HEK293 (cell line): ENCODE measurements around the gene RABL3.
A peak's percentile ranks its signal among the peaks of the same experiment; 100 is the strongest.
"Not testable (repeated sequence)": the region's sequence is repeated elsewhere in the genome, so short reads cannot be mapped to it uniquely, and the experiment has no call there.

ENCODE experiments used
- CTCF ChIA-PET: fragments of 350-600 bp; formaldehyde crosslinking; extraction: SDS; loops from one replicate; lab custom pipeline; 2021; ENCODE audit warnings: antibody characterized with exemption; lab: Yijun Ruan, JAX
- POLR2A ChIA-PET: fragments of 300-600 bp; formaldehyde crosslinking; extraction: SDS; loops from one replicate; lab custom pipeline; 2020; ENCODE audit warnings: antibody characterized with exemption, inconsistent platforms; lab: Yijun Ruan, JAX
- H3K27ac ChIP-seq: fragments of 200-500 bp; sonication (Bioruptor generic); 2 replicates; pipeline ENCODE4 v1.5.1; 2014; ENCODE audit warnings: low read depth, low read length, control low read depth, inconsistent platforms; ENCODE audit errors: extremely low read depth
- H3K36me3 ChIP-seq, 2 experiments: fragments of 200-500 bp in 1 of 2; sonication (Bioruptor generic) in 1 of 2; 1 replicate in 1 of 2; 2 replicates in 1 of 2; pipeline ENCODE4 v1.5.1; 2014 to 2017; ENCODE audit warnings: inconsistent platforms in 2 of 2, low read length in 2 of 2; ENCODE audit not compliant: control insufficient read depth in 2 of 2, insufficient read depth in 1 of 2
- H3K4me1 ChIP-seq: fragments of 200-500 bp; sonication (Bioruptor generic); 2 replicates; pipeline ENCODE4 v1.5.1; 2014; ENCODE audit warnings: mild to moderate bottlenecking, low read length, inconsistent platforms; ENCODE audit not compliant: control insufficient read depth, insufficient read depth
- H3K4me3 ChIP-seq: 2 replicates; pipeline ENCODE4 v1.5.1; 2011; ENCODE audit warnings: low read depth, mild to moderate bottlenecking, control low read depth, low read length, moderate library complexity
- H3K9me3 ChIP-seq: fragments of 200-500 bp; sonication (Bioruptor generic); 2 replicates; pipeline ENCODE4 v1.5.1; 2014; ENCODE audit warnings: low read depth, low read length, inconsistent platforms; ENCODE audit not compliant: control insufficient read depth, insufficient read depth
- FEZF1 ChIP-seq: fragments of 450-650 bp; formaldehyde crosslinking; IDR thresholded peaks from 2 replicates; pipeline ENCODE4 v1.5.1; 2016; ENCODE audit warnings: missing biosample characterization, missing genetic modification characterization
- KLF8 ChIP-seq: fragments of 450-650 bp; formaldehyde crosslinking; IDR thresholded peaks from 2 replicates; pipeline ENCODE4 v1.5.1; 2016; ENCODE audit warnings: missing biosample characterization, missing genetic modification characterization
- MZF1 ChIP-seq: fragments of 450-650 bp; formaldehyde crosslinking; IDR thresholded peaks from 2 replicates; pipeline ENCODE4 v1.5.1; 2017; ENCODE audit warnings: missing biosample characterization, missing genetic modification characterization, borderline replicate concordance
- SP3 ChIP-seq: fragments of 450-650 bp; formaldehyde crosslinking; IDR thresholded peaks from 2 replicates; pipeline ENCODE4 v1.5.1; 2016; ENCODE audit warnings: missing biosample characterization, missing genetic modification characterization
- YY2 ChIP-seq: fragments of 450-650 bp; formaldehyde crosslinking; IDR thresholded peaks from 2 replicates; pipeline ENCODE4 v1.5.1; 2016; ENCODE audit warnings: missing biosample characterization, missing genetic modification characterization
- ZFP37 ChIP-seq: fragments of 450-650 bp; formaldehyde crosslinking; IDR thresholded peaks from 2 replicates; pipeline ENCODE4 v1.5.1; 2016; ENCODE audit warnings: missing biosample characterization, missing genetic modification characterization
- ZNF114 ChIP-seq: fragments of 450-650 bp; formaldehyde crosslinking; IDR thresholded peaks from 2 replicates; pipeline ENCODE4 v1.5.0; 2017; ENCODE audit warnings: missing biosample characterization, missing genetic modification characterization
- ZNF146 ChIP-seq: fragments of 450-650 bp; formaldehyde crosslinking; IDR thresholded peaks from 2 replicates; pipeline ENCODE4 v1.5.1; 2016; ENCODE audit warnings: missing biosample characterization, missing genetic modification characterization
- ZNF175 ChIP-seq: fragments of 450-650 bp; formaldehyde crosslinking; IDR thresholded peaks from 2 replicates; pipeline ENCODE4 v1.5.1; 2016; ENCODE audit warnings: missing biosample characterization, missing genetic modification characterization
- ZNF239 ChIP-seq: fragments of 450-650 bp; formaldehyde crosslinking; IDR thresholded peaks from 2 replicates; pipeline ENCODE4 v1.5.1; 2016; ENCODE audit warnings: missing biosample characterization, missing genetic modification characterization
- ZNF266 ChIP-seq: fragments of 450-650 bp; formaldehyde crosslinking; IDR thresholded peaks from 2 replicates; pipeline ENCODE4 v1.5.1; 2016; ENCODE audit warnings: missing biosample characterization, missing genetic modification characterization, low read depth
- ZNF274 ChIP-seq, 2 experiments: fragments of 200-500 bp in 1 of 2; fragments of 450-650 bp in 1 of 2; sonication (Bioruptor generic) in 1 of 2; formaldehyde crosslinking in 1 of 2; IDR thresholded peaks; 2 replicates each; pipeline versions ENCODE4 v1.5.1 to v1.6.1; 2014 to 2016; ENCODE audit warnings: borderline replicate concordance in 1 of 2, inconsistent platforms in 1 of 2, low read length in 1 of 2, missing biosample characterization in 1 of 2, missing genetic modification characterization in 1 of 2
- ZNF324 ChIP-seq: fragments of 450-650 bp; formaldehyde crosslinking; IDR thresholded peaks from 2 replicates; pipeline ENCODE4 v1.5.1; 2016; ENCODE audit warnings: missing biosample characterization, missing genetic modification characterization
- ZNF529 ChIP-seq: fragments of 450-650 bp; formaldehyde crosslinking; IDR thresholded peaks from 2 replicates; pipeline ENCODE4 v1.5.1; 2017; ENCODE audit warnings: missing genetic modification characterization, missing biosample characterization; ENCODE audit not compliant: insufficient replicate concordance
- ZNF555 ChIP-seq: fragments of 450-650 bp; formaldehyde crosslinking; conservative IDR thresholded peaks from 2 replicates; pipeline ENCODE4 v1.5.1; 2017; ENCODE audit warnings: missing biosample characterization, mild to moderate bottlenecking, missing genetic modification characterization, inconsistent platforms
- ZNF585B ChIP-seq: fragments of 450-650 bp; formaldehyde crosslinking; IDR thresholded peaks from 2 replicates; pipeline ENCODE4 v1.5.1; 2016; ENCODE audit warnings: missing biosample characterization, missing genetic modification characterization
- ZNF621 ChIP-seq: fragments of 450-650 bp; formaldehyde crosslinking; IDR thresholded peaks from 2 replicates; pipeline ENCODE4 v1.5.1; 2017; ENCODE audit warnings: missing biosample characterization, missing genetic modification characterization
- ZNF660 ChIP-seq: fragments of 450-650 bp; IDR thresholded peaks from 2 replicates; pipeline ENCODE4 v1.5.1; 2018; ENCODE audit warnings: missing biosample characterization, mild to moderate bottlenecking, missing genetic modification characterization
- ZNF76 ChIP-seq: fragments of 450-650 bp; formaldehyde crosslinking; IDR thresholded peaks from 2 replicates; pipeline ENCODE4; 2016; ENCODE audit warnings: low read depth, missing biosample characterization, missing genetic modification characterization, borderline replicate concordance
- ZXDB ChIP-seq: fragments of 450-650 bp; formaldehyde crosslinking; IDR thresholded peaks from 2 replicates; pipeline ENCODE4 v1.5.1; 2016; ENCODE audit warnings: missing biosample characterization, missing genetic modification characterization
- TF ChIP-seq, protein P1 (sequence below): fragments of 450-650 bp; formaldehyde crosslinking; IDR thresholded peaks from 2 replicates; pipeline ENCODE4 v1.5.1; 2017; ENCODE audit warnings: missing biosample characterization, missing genetic modification characterization
- TF ChIP-seq, protein P2 (sequence below): fragments of 450-650 bp; formaldehyde crosslinking; IDR thresholded peaks from 2 replicates; pipeline ENCODE4 v1.5.1; 2016; ENCODE audit warnings: missing biosample characterization, missing genetic modification characterization

RABL3 gene

DNA sequence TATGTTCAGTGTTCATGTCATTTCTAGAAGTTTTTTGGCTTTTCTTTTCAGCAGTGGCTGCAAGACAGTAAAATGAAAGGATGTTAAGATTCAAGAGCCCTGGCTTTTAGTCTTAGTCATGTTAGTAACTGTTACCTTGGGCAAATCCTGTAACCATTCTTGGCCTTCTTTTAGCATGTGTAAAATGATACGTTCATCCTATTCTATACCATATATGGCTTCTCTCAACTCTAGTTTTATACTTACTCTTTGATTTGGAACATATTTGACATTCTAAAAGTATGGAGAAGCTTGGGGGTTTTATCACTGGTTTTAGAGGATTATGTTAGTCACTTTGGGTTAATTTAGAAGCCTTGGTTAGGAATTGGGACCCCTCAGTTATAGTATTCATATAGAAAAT, 20.3 kb upstream of the RABL3 start (continued):
- no peak for TF ChIP-seq ZNF274 (IDR thresholded peaks at IDR 0.05; ENCODE audit: low read length)
- no peak for TF ChIP-seq ZNF274 (tag by site-specific recombination; IDR thresholded peaks at IDR 0.05; ENCODE audit: borderline replicate concordance)
- TF ChIP-seq ZFP37 (tag by site-specific recombination) = no peak
- TF ChIP-seq ZNF266 (tag by site-specific recombination) = no peak
- no peak for TF ChIP-seq ZNF114 (tag by site-specific recombination)
- no peak for TF ChIP-seq SP3

- H3K4me1 ChIP-seq, H3K36me3 ChIP-seq, CTCF ChIA-PET, H3K9me3 ChIP-seq, H3K27ac ChIP-seq, POLR2A ChIA-PET, H3K4me3 ChIP-seq: not testable (repeated sequence)
- peak; percentile 65; the same call in 1 of the 2 replicates for TF ChIP-seq ZNF146 (tag by site-specific recombination)
Measured at GRCh38 chr3:120758551-120758950, 16.2 kb upstream of the RABL3 start.

GRCh38 chr3:120756061-120756460, 13.7 kb upstream of the RABL3 start:
- Histone ChIP-seq H3K4me3 (no peak overlapping the region), H3K4me1 (no peaks in the 10 kb centered on the region), H3K36me3 (peaks cover 0 to 15% of the 10 kb centered on the region in 2 experiments; a peak in 2 of 3 replicates), H3K9me3 (no peaks in the 10 kb centered on the region), H3K27ac (no peak overlapping the region)
- POLR2A ChIA-PET = no interaction called here
- TF ChIP-seq ZNF76 (tag by site-specific recombination) (no peak), ZNF585B (tag by site-specific recombination) (no peak), ZNF324 (tag by site-specific recombination) (no peak), ZXDB (tag by site-specific recombination) (no peak), ZNF660 (tag by site-specific recombination) (no peak), YY2 (tag by site-specific recombination) (no peak), ZNF621 (tag by site-specific recombination) (no peak), KLF8 (no peak), MZF1 (tag by site-specific recombination) (no peak), ZNF555 (tag by site-specific recombination) (no peak), ZNF175 (no peak), FEZF1 (tag by site-specific recombination) (no peak), ZNF529 (tag by site-specific recombination) (no peak), ZNF239 (tag by site-specific recombination) (no peak)
- TF ChIP-seq, protein P1, sequence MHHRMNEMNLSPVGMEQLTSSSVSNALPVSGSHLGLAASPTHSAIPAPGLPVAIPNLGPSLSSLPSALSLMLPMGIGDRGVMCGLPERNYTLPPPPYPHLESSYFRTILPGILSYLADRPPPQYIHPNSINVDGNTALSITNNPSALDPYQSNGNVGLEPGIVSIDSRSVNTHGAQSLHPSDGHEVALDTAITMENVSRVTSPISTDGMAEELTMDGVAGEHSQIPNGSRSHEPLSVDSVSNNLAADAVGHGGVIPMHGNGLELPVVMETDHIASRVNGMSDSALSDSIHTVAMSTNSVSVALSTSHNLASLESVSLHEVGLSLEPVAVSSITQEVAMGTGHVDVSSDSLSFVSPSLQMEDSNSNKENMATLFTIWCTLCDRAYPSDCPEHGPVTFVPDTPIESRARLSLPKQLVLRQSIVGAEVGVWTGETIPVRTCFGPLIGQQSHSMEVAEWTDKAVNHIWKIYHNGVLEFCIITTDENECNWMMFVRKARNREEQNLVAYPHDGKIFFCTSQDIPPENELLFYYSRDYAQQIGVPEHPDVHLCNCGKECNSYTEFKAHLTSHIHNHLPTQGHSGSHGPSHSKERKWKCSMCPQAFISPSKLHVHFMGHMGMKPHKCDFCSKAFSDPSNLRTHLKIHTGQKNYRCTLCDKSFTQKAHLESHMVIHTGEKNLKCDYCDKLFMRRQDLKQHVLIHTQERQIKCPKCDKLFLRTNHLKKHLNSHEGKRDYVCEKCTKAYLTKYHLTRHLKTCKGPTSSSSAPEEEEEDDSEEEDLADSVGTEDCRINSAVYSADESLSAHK = no peak
- TF ChIP-seq, protein P2, sequence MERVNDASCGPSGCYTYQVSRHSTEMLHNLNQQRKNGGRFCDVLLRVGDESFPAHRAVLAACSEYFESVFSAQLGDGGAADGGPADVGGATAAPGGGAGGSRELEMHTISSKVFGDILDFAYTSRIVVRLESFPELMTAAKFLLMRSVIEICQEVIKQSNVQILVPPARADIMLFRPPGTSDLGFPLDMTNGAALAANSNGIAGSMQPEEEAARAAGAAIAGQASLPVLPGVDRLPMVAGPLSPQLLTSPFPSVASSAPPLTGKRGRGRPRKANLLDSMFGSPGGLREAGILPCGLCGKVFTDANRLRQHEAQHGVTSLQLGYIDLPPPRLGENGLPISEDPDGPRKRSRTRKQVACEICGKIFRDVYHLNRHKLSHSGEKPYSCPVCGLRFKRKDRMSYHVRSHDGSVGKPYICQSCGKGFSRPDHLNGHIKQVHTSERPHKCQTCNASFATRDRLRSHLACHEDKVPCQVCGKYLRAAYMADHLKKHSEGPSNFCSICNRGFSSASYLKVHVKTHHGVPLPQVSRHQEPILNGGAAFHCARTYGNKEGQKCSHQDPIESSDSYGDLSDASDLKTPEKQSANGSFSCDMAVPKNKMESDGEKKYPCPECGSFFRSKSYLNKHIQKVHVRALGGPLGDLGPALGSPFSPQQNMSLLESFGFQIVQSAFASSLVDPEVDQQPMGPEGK (tag by site-specific recombination) = no peak
- TF ChIP-seq, all 188 proteins: peak for 0
- CTCF ChIA-PET = no interaction called here
